ENCODE measurements around the gene SLC5A12. TPM values are rescaled to one million over a fixed set of nuclear protein-coding genes. Genes with fewer than 3 reads are reported as not detected.

SLC5A12 gene
- total RNA-seq, 1 experiment from 2014 or later: 0.82 TPM

GRCh38 chr11:26662916-26663315 lies 58.9 kb downstream of the SLC5A12 start:
- no peak overlapping the region for H3K4me3 ChIP-seq (ENCODE audit: low read depth, low read length)
- no peaks in the 10 kb centered on the region for H3K36me3 Mint-ChIP-seq (ENCODE audit: insufficient read depth, unreplicated experiment)
- CTCF ChIA-PET: no interaction called here

GRCh38 chr11:26655287-26655686 lies 66.6 kb downstream of the SLC5A12 start:
- no peaks in the 10 kb centered on the region for H3K36me3 ChIP-seq (ENCODE audit: control insufficient read depth, insufficient read depth, low read length)
- intact Hi-C loops (cut with micrococcal nuclease; ENCODE audit: unreplicated experiment): no loop called here
- no TSS peak for BruUV-seq (replicated peaks)
- POLR2A ChIA-PET: no interaction called here
- CTCF ChIA-PET: no interaction called here
- H3K36me3 Mint-ChIP-seq (ENCODE audit: insufficient read depth, unreplicated experiment): no peaks in the 10 kb centered on the region
- H3K27me3 Mint-ChIP-seq (ENCODE audit: insufficient read depth, unreplicated experiment): no peaks in the 10 kb centered on the region
- H3K4me3 Mint-ChIP-seq (ENCODE audit: unreplicated experiment): no peak overlapping the region
- H3K9me3 Mint-ChIP-seq (ENCODE audit: unreplicated experiment): no peaks in the 10 kb centered on the region
- H3K27me3 ChIP-seq (replicated peaks; ENCODE audit: control insufficient read depth, insufficient read depth, low read length): no peaks in the 10 kb centered on the region
- no peaks in the 10 kb centered on the region for H3K4me1 Mint-ChIP-seq (ENCODE audit: low read depth, unreplicated experiment)
- TF ChIP-seq CTCF (IDR thresholded peaks at IDR 0.05; ENCODE audit: insufficient read depth in 1 of 2, low read depth in 1 of 2, low read length in 1 of 2, severe bottlenecking in 1 of 2, unreplicated experiment in 1 of 2): no peak
- no peaks in the 10 kb centered on the region for H3K9me3 ChIP-seq
- no peak overlapping the region for H3K27ac Mint-ChIP-seq (ENCODE audit: unreplicated experiment)
- DNase-seq: no peak
- H3K4me3 ChIP-seq (ENCODE audit: low read depth, low read length): no peak overlapping the region
- no peaks in the 10 kb centered on the region for H3K4me1 ChIP-seq

More at GRCh38 chr11:26662916-26663315, 58.9 kb downstream of the SLC5A12 start:
- BruUV-seq (replicated peaks): no TSS peak
- Histone ChIP-seq H3K36me3 (ENCODE audit: control insufficient read depth, insufficient read depth, low read length) (no peaks in the 10 kb centered on the region), H3K9me3 (no peaks in the 10 kb centered on the region), H3K4me1 (no peaks in the 10 kb centered on the region), H3K27me3 (replicated peaks; ENCODE audit: control insufficient read depth, insufficient read depth, low read length) (no peaks in the 10 kb centered on the region)
- Mint-ChIP-seq H3K27ac (ENCODE audit: unreplicated experiment) (no peak overlapping the region), H3K4me1 (ENCODE audit: low read depth, unreplicated experiment) (no peaks in the 10 kb centered on the region), H3K27me3 (ENCODE audit: insufficient read depth, unreplicated experiment) (peaks cover 3% of the 10 kb centered on the region), H3K4me3 (ENCODE audit: unreplicated experiment) (no peak overlapping the region), H3K9me3 (ENCODE audit: unreplicated experiment) (no peaks in the 10 kb centered on the region)
- intact Hi-C loops (cut with micrococcal nuclease; ENCODE audit: unreplicated experiment): no loop called here
- DNase-seq: no peak
- no peak for TF ChIP-seq CTCF (IDR thresholded peaks at IDR 0.05; ENCODE audit: insufficient read depth in 1 of 2, low read depth in 1 of 2, low read length in 1 of 2, severe bottlenecking in 1 of 2, unreplicated experiment in 1 of 2)
- POLR2A ChIA-PET: no interaction called here

- H3K36me3 ChIP-seq (ENCODE audit: control insufficient read depth, insufficient read depth, low read length): no peaks in the 10 kb centered on the region
- BruUV-seq (replicated peaks): no TSS peak
- CTCF ChIA-PET: no interaction called here
Measured at GRCh38 chr11:26651916-26652315, 69.9 kb downstream of the SLC5A12 start.

More at GRCh38 chr11:26651916-26652315, 69.9 kb downstream of the SLC5A12 start:
- H3K27ac Mint-ChIP-seq (ENCODE audit: unreplicated experiment): no peak overlapping the region
- peaks cover 5% of the 10 kb centered on the region for H3K4me1 Mint-ChIP-seq (ENCODE audit: low read depth, unreplicated experiment)
- no peaks in the 10 kb centered on the region for H3K36me3 Mint-ChIP-seq (ENCODE audit: insufficient read depth, unreplicated experiment)
- peaks cover 4% of the 10 kb centered on the region for H3K27me3 Mint-ChIP-seq (ENCODE audit: insufficient read depth, unreplicated experiment)
- POLR2A ChIA-PET: no interaction called here
- intact Hi-C loops (cut with micrococcal nuclease; ENCODE audit: unreplicated experiment): no loop called here
- DNase-seq: no peak
- Histone ChIP-seq H3K4me1 (no peaks in the 10 kb centered on the region), H3K4me3 (ENCODE audit: low read depth, low read length) (no peak overlapping the region), H3K9me3 (no peaks in the 10 kb centered on the region), H3K27me3 (replicated peaks; ENCODE audit: control insufficient read depth, insufficient read depth, low read length) (no peaks in the 10 kb centered on the region)
- H3K4me3 Mint-ChIP-seq (ENCODE audit: unreplicated experiment): no peak overlapping the region
- TF ChIP-seq CTCF (IDR thresholded peaks at IDR 0.05; ENCODE audit: insufficient read depth in 1 of 2, low read depth in 1 of 2, low read length in 1 of 2, severe bottlenecking in 1 of 2, unreplicated experiment in 1 of 2): no peak
- no peaks in the 10 kb centered on the region for H3K9me3 Mint-ChIP-seq (ENCODE audit: unreplicated experiment)
